HG02885 (cell line): Measurements from ENCODE around the gene BCL2.

Experiments used
- ATAC-seq: cut with Tn5 transposase; IDR thresholded peaks from one replicate; pipeline ENCODE4 v1.9.1; 2021; ENCODE audit warnings: mild to moderate bottlenecking; ENCODE audit not compliant: unreplicated experiment, poor library complexity

Gene BCL2

DNA sequence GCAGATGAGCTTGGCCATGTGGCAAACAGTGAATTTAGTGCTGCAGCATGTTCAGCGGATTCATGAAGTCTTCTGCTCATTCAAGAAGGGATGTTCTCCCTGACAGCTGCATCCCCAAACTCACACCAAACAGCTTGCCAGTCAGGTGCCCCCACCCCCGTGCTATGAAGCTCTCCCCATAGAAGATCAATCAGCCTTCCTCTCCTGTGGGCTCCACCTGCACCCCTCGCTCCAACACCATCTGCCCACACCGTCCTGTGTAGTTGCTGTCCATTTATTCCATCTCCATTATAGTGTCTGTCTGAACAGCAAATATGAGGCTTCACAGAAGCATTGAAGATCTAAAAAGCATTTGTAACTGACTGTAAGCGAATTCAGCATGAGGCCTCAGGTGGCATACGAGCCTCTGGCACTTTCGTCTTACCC lies 218.9 kb downstream of the BCL2 start:
- no peak for ATAC-seq

GRCh38 chr18:63099848-63100629 lies 219.5 kb downstream of the BCL2 start:
- ATAC-seq = peak; percentile 26

DNA sequence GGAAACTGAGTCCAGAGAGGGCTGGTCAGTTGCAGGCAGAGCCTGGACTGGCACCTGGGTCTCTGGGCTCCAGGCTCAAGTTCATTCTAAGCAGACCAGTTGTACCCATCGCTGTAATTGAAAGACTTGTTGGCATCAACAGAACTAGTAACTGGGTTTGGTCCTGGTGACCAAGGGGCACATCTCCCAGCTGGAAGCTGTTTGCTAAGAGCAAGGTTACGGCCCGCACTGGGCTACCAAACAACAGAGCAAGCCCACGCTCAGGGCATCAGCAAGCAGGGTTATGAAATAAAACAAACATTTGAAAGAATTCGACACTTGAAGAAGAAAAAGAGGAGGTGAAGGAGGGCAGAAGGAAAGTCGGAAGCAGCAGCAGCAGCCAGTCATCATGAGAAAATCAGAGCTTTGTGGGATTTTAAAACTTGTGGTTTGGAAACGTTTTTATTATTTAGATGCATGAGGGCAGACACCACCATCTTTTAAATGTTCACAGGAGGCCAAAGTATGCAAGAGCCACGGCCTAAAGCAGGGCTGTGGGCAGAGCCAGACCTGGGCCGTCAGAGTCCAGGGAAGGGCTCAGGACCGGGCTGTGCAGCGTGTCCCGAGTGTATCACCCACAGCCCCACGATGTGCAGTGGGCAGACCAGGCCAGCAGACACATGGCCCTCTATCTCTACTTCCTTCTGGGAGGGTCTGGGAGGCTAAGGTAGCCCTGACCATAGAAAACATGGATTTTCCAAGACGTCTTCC lies 220.3 kb downstream of the BCL2 start:
- no peak for ATAC-seq

DNA sequence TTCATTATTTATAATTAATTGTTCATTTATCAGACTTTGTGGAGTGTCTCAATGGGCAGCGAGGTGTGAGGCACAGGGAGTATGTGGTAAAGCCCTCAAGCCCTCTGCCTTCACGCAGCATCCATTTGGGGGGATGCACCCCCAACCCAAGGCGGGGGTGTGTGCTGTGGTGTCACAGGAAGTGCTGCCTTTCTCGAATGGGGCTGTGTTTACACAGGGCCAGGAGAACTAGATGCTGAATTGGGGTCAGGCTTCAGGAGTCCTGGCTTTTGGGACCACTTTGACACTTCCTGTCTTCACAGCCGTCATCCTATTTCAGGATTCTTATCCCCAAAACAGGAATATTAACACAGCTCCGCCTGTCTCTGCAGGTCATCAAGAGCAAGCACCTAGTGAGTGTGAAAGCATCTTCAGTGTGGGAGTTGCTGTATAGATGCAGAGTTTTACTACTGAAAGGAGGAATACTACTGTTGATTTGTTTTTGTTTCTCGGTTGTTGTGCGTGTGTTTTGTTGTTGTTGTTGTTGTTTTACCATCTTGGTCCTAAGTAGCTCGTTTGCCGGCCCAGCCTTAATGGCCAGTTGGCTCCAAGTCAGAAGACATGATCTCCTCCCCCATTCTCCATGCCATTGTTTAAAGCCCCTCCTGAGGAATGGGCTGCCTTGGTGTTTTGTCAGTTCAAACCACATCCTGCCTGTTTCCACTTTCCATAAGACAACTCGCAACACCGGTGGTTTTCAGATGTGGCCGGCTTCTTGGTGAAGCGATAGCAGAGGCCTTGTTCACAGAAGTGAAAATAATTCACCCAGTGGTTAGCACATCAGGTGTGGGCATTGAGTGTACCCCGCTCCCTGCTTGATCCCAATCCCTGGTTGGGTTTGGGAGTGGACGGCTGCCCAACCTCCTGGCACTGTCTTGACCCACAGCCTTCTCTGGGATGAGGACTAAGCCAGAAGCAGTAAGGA lies 221.3 kb downstream of the BCL2 start:
- ATAC-seq = peak; percentile 80

- no peak for ATAC-seq
These were observed 222.4 kb downstream of the BCL2 start for GRCh38 chr18:63097178-63097577.

DNA sequence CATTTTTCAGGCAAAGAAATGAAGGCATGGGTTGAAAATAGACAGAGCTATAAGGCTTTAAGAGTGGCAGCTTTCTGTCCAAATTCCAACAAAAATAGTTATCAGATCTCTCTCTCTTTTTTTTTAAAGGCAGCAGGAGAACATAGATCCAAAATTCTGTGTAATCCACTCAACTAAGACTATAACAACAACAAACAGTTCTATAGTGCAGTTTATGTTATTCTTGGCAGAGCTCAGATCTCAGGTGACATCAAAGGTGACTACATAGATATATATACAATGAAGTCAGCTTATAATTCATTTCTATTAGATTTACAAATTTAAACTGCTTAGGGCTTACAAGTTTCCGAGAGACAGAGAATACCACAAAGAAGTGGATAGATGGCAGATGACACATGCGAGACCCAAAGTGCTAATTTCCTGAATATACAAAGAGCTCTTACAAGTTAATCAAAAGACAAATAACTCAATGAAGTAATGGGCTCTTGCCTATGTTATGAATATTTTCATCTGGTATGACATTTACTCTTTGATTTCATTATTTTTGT lies 223.2 kb downstream of the BCL2 start:
- no peak for ATAC-seq

DNA sequence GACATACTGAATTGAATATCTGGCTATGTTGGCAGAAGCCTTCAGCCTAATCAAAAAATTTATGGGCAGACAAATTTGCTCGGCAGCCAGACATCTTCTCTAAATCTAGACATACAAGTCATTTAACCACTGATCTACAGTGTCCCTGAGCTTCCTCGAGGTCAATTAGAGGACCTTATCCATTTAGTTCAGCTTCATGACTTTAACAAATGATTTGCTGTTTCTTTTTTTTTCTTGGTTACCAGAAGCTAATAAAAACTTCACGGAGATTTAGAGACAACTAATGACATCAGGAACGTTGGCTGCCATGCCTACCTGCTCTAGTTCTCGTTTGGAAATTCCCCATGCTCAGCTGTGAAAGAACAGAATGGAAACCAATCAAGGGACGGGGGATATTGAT lies 223.8 kb downstream of the BCL2 start:
- no peak for ATAC-seq

DNA sequence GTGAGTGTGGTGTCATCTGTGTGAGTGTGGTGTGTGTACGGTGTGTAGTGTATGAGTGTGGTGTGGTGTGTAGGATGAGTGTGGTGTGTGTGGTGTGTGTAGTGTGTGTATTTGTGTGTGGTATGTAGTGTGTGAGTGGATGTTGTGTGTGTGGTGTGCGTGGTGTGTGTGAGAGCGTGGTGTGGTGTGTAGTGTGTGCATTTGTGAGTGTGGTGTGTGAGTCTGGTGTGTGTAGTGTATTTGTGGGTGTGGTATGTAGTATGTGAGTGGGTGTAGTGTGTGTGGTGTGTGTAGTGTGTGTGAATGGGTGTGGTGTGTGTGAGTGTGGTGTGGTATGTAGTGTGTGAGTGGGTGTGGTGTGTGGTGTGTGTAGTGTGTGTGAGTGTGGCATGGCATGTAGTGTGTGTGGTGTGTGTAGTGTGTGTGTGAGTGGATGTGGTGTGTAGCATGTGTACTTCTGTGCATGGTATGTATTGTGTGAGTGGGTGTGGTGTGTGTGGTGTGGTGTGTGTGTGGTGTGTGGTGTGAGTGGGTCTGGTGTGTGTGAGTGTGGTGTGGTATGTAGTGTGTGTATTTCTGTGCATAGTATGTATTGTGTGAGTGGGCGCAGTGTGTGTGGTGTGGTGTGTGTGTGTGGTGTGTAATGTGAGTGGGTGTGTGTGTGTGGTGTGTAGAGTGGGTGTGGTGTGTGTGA lies 227.8 kb downstream of the BCL2 start:
- ATAC-seq = no peak

DNA sequence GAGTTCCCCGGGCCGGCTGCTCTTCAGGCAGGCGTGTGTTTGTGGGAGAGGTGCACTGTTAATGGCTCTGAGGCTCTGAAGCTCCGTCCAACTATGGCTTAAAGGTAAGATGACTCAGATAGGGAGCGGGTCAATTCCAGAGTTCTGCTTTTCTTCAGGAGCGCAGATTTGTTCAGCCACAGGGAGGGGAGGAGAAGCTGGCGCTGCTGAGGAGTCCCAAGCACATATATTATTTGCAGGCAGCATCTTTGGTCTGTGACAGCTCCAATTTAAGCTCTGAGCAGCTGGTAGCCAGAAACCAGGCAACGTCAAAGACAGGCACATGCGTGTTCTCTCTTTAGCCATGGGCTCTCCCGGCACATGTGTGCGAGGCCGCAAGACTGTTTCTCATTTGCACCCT lies 229.2 kb downstream of the BCL2 start:
- ATAC-seq = no peak

- ATAC-seq = no peak
These were observed 230.5 kb downstream of the BCL2 start for GRCh38 chr18:63089041-63089440.

DNA sequence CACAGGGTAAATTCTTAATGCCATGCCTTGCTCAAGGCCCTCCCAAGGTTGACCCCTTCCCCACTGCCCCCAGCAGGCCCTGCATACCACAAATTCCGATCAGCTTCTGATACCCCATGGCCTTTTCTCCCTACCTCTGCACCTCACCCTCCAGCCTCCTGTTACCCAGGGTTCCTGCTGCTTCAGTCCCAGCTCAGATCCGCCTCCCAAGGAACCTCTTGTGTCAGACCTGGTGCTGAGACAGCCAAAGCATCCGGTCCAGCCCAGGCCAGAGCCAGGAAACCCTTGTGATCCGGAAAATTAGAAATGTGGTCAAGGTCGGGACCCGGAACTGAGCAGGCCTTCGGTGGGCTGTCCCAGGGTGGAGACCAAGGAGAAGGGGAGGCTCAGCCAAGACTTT lies 231.3 kb downstream of the BCL2 start:
- no peak for ATAC-seq

DNA sequence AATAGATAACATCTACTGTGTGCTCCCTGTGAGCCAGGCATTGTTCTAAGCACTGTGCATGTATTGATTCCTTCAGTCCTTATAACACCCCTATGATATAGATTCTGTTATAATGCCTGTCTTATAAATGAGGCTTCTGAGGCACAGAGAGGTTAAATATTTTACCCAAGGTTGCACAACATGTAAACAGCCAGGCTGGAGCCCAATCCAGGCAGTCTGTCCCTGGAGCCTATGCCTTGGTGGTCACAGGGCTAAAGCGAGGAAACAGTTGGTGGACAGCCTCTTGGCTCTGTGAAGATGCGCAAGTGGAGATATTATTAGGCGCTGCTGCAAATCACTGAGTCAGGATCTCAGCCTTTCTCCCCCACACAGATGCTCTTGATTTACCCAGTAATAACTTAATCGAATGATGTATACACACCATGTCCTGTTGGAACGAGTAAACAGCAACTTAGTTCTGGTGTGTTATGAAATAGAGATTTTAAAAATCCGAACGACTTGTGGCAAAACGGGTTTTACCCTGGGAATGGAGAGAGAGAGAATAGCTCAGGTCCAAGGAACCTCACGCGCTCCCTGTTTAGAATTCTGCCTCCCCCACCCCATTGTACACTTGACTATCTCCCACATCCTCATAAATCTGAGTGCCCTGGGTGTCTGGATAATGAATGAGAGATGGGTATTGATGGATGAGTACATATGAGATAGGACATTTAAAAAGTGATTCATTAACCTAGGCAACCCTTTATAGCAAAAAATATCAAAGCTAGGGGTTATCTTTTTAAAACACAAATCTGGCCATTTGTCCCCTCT lies 231.9 kb downstream of the BCL2 start:
- ATAC-seq = no peak

GRCh38 chr18:63085611-63086010 lies 234.0 kb downstream of the BCL2 start:
- no peak for ATAC-seq

- ATAC-seq = no peak
These were observed 235.3 kb downstream of the BCL2 start for GRCh38 chr18:63084219-63084618.

- no peak for ATAC-seq
These were observed 236.0 kb downstream of the BCL2 start for GRCh38 chr18:63083555-63083954.

GRCh38 chr18:63083020-63083531 lies 236.5 kb downstream of the BCL2 start:
- no peak for ATAC-seq

DNA sequence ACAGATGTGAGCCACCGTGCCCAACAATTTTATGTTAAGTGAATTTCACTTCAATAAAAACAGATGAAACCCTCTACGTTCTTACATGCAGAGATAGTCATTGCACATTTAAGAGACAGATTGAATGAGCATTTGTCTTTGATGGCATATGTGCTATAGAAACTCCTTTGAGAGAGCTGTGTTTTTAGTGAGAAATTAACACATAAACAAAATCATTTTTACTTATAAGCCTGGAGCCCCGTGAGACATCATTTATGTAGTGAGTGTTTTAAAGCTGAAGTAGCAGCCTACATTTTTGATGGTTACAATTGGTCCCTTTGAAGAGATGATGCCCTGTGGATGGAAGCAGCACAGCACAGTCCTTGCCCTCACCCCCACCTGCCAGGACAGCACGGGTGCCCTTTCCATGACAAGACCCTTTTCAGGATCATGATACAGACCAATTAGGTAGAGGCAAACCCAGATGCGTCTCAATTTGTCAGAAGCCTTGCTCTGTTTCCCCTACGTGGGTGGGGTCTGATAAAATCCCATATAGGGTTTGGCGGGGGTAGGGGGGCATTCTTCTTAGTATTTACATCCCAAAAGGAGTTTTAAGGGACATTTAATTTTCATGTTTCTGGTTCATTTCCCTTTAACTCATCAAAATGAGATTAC lies 237.1 kb downstream of the BCL2 start:
- ATAC-seq = no peak

- ATAC-seq = no peak
These were observed 240.5 kb downstream of the BCL2 start for GRCh38 chr18:63079114-63079513.
